B cell (primary cell): ENCODE data around the gene CCDC170. TPM values are rescaled to one million over a fixed set of nuclear protein-coding genes. Genes with fewer than 3 reads are reported as not detected.
"Not testable (repeated sequence)": the region's sequence is repeated elsewhere in the genome, so short reads cannot be mapped to it uniquely, and the experiment has no call there.

ENCODE experiments used
- ATAC-seq: fragments of 200-7000 bp; cut with Tn5 transposase; one replicate; pipeline ENCODE4 v1.10.0; 2021; ENCODE audit warnings: low read depth, mild to moderate bottlenecking, moderate number of reproducible peaks, moderate library complexity
- CTCF ChIA-PET: fragments of 350-600 bp; sonication (Branson Sonifier 250); formaldehyde crosslinking; loops from one replicate; lab custom pipeline; 2021; ENCODE audit warnings: antibody characterized with exemption, inconsistent platforms; lab: Charles Lee
- POLR2A ChIA-PET: fragments of 350-600 bp; sonication (Branson Sonifier 250); formaldehyde crosslinking; loops from one replicate; lab custom pipeline; 2021; ENCODE audit warnings: antibody characterized with exemption; lab: Charles Lee
- DNase-seq: peaks from one replicate; pipeline ENCODE4 v3.0.0; 2013
- H2AFZ ChIP-seq: 2 replicates; pipeline ENCODE4 v1.6.1; 2012; ENCODE audit warnings: mild to moderate bottlenecking, low read depth, low read length; ENCODE audit not compliant: insufficient read depth, poor library complexity, severe bottlenecking
- H3K27ac ChIP-seq, 2 donors: 1 replicate in 1 of 2; 2 replicates in 1 of 2; pipeline ENCODE4 v1.5.1; 2012 to 2013; ENCODE audit warnings: low read length in 2 of 2, mild to moderate bottlenecking in 2 of 2, moderate library complexity in 1 of 2
- H3K27me3 ChIP-seq, 4 experiments: fragments of 200-600 bp in 1 of 4; sonication (generic) in 1 of 4; replicated peaks in 1 of 4; 1 replicate in 2 of 4; 2 replicates in 2 of 4; pipeline versions ENCODE4 v1.6.1 to v1.7.0; 2013 to 2016; ENCODE audit warnings: low read length in 3 of 4, mild to moderate bottlenecking in 2 of 4, mixed read lengths in 1 of 4, moderate library complexity in 1 of 4; ENCODE audit not compliant: insufficient read depth in 4 of 4, control insufficient read depth in 3 of 4; ENCODE audit errors: control extremely low read depth in 1 of 4
- H3K36me3 ChIP-seq, 2 experiments: replicated peaks in 1 of 2; 1 replicate in 1 of 2; 2 replicates in 1 of 2; pipeline versions ENCODE4 v1.6.1 to v1.7.1; 2013; ENCODE audit warnings: low read length in 1 of 2; ENCODE audit not compliant: insufficient read depth in 2 of 2, control insufficient read depth in 1 of 2; ENCODE audit errors: control extremely low read depth in 1 of 2, extremely low read depth in 1 of 2
- H3K4me1 ChIP-seq, 2 donors: fragments of 200-600 bp in 1 of 2; sonication (generic) in 1 of 2; 1 replicate in 1 of 2; 2 replicates in 1 of 2; pipeline versions ENCODE4 v1.5.1 to v1.6.1; 2013 to 2017; ENCODE audit warnings: low read length in 2 of 2; ENCODE audit not compliant: control insufficient read depth in 2 of 2, insufficient read depth in 2 of 2
- H3K4me2 ChIP-seq: replicated peaks from 2 replicates; pipeline ENCODE3; 2012; ENCODE audit warnings: mild to moderate bottlenecking, low read depth, low read length; ENCODE audit not compliant: poor library complexity, severe bottlenecking
- H3K4me3 ChIP-seq, 5 experiments: fragments of 200-600 bp in 1 of 5; sonication (generic) in 1 of 5; 1 replicate in 3 of 5; 2 replicates in 2 of 5; pipeline versions ENCODE4 v1.5.1 to v1.7.0; 2011 to 2016; ENCODE audit warnings: low read length in 4 of 5, mild to moderate bottlenecking in 4 of 5, low read depth in 2 of 5, control low read depth in 1 of 5, moderate library complexity in 1 of 5; ENCODE audit not compliant: insufficient read depth in 1 of 5; ENCODE audit errors: control extremely low read depth in 1 of 5, extremely low read depth in 1 of 5
- H3K79me2 ChIP-seq: fragments of 200-600 bp; sonication (generic); one replicate; pipeline ENCODE4 v1.6.0; 2016; ENCODE audit warnings: low read length; ENCODE audit not compliant: control insufficient read depth, insufficient read depth
- H3K9ac ChIP-seq: fragments of 200-600 bp; sonication (generic); 2 replicates; pipeline ENCODE4 v1.6.1; 2017; ENCODE audit warnings: mild to moderate bottlenecking, low read length, moderate library complexity
- H3K9me3 ChIP-seq, 3 donors: one replicate each; pipeline versions ENCODE4 v1.6.1 to v1.7.1; 2013; ENCODE audit warnings: low read length in 2 of 3; ENCODE audit not compliant: control insufficient read depth in 2 of 3, insufficient read depth in 1 of 3; ENCODE audit errors: control extremely low read depth in 1 of 3
- H4K20me1 ChIP-seq: 2 replicates; pipeline ENCODE4 v1.6.0; 2012; ENCODE audit warnings: mild to moderate bottlenecking, low read length; ENCODE audit not compliant: insufficient read depth, control insufficient read depth, poor library complexity, severe bottlenecking
- H3K27ac Mint-ChIP-seq: one replicate; pipeline ENCODE4 v1.8.0; 2021; ENCODE audit warnings: mixed read lengths
- H3K27me3 Mint-ChIP-seq: one replicate; pipeline ENCODE4 v1.8.0; 2021; ENCODE audit warnings: mixed read lengths
- H3K4me1 Mint-ChIP-seq: one replicate; pipeline ENCODE4 v1.8.0; 2021; ENCODE audit warnings: mixed read lengths
- H3K4me3 Mint-ChIP-seq: one replicate; pipeline ENCODE4 v1.8.0; 2021; ENCODE audit warnings: mixed read lengths
- H3K9me3 Mint-ChIP-seq: one replicate; pipeline ENCODE4 v1.8.0; 2022; ENCODE audit warnings: mixed read lengths; ENCODE audit not compliant: insufficient read depth
- EZH2 ChIP-seq: IDR thresholded peaks from 2 replicates; pipeline ENCODE4 v1.6.1; 2012; ENCODE audit warnings: borderline replicate concordance, low read depth, mild to moderate bottlenecking, moderate library complexity, low read length; ENCODE audit not compliant: insufficient read depth, poor library complexity, severe bottlenecking
- WGBS: methylation state at CpG from one replicate; pipeline ENCODE4 v1.1.5; 2013; ENCODE audit warnings: missing lambda C conversion rate; ENCODE audit not compliant: insufficient coverage; 5-methylcytosine and 5-hydroxymethylcytosine counted together
- intact Hi-C: fragments of 100-400 bp; cut with micrococcal nuclease; formaldehyde crosslinking; loops from one replicate; pipeline ENCODE4 v1.10.0; 2022
- polyA plus RNA-seq: library from polyadenylated mRNA; depleted of rRNA; stranded (reverse); fragments of >200 nt; gene quantifications from 2 replicates; pipeline ENCODE4 v1.2.3, GENCODE V29; 2012
- total RNA-seq, 2 donors: library from RNA; stranded (reverse); fragments of 120-200 nt in 1 of 2; gene quantifications; 1 replicate in 1 of 2; 2 replicates in 1 of 2; pipeline versions ENCODE4 v1.2.3 to v1.2.4, GENCODE V29; 2013 to 2022
- TF ChIP-seq, protein P1 (sequence below): fragments of 200-600 bp; IDR thresholded peaks from one replicate; pipeline ENCODE4 v1.8.0; 2022; ENCODE audit warnings: antibody characterized with exemption, mild to moderate bottlenecking

The CCDC170 gene
- total and polyA plus RNA-seq, 2 donors (not counting 1 experiment from before 2014, with no cell fraction given), result 0.01 TPM; not detected in 1

DNA sequence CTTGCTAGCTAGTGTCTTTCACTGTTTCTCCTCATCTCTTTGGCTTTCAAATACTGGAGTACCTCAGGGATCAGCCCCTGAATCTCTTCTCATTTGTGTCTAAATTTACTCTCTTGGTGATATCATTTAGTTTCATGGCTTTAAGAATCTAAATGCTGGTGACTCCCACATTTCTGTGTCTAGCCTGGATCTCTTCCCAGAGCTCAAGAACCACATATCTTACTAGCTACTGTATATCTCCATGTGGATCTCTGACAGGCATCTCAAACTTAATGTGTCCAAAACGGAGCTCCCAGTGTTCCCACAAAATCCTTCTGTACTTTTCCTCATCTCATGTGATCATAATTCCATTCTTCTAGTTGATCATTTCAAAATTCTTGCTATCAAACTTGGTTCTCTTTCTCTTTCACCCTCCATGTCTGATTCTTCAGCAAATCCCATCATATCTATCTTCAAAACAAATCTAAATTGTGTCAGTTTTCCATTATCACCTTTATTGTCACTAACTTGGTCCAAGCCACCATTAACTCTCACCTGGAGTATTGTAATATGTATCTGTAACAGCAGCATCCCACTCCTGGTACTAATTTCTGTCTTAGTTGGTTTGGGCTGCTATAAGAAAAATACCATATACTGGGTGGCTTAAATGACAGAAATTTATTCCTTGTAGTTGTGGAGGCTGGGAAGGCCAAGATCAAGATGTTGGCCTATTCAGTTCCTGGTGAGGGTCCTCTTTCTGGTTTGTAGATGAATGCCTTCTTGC lies 45.9 kb downstream of the CCDC170 start:
- Mint-ChIP-seq H3K27ac (no peak overlapping the region), H3K27me3 (peaks cover 9% of the 10 kb centered on the region), H3K4me1 (no peaks in the 10 kb centered on the region), H3K4me3 (no peak overlapping the region), H3K9me3 (peaks cover 7% of the 10 kb centered on the region)
- WGBS, result 54% methylated on average over 1 of the region's 1 CpG
- ATAC-seq (no peak), DNase-seq (no peak)
- intact Hi-C loops, result no loop called here
- H3K27me3 ChIP-seq, result no peaks in the 10 kb centered on the region
- no peak overlapping the region for H2AFZ ChIP-seq
- peaks cover 0 to 13% (median 11%) of the 10 kb centered on the region in 3 donors for H3K9me3 ChIP-seq
- H3K4me1 ChIP-seq, result no peaks in the 10 kb centered on the region
- H3K36me3 ChIP-seq, result no peaks in the 10 kb centered on the region
- H4K20me1 ChIP-seq, result no peaks in the 10 kb centered on the region
- no peak overlapping the region for H3K9ac ChIP-seq
- POLR2A ChIA-PET, result no interaction called here
- no peak overlapping the region for H3K4me3 ChIP-seq
- H3K4me2 ChIP-seq, result no peak overlapping the region
- CTCF ChIA-PET, result no interaction called here
- H3K79me2 ChIP-seq, result no peaks in the 10 kb centered on the region
- no peak overlapping the region for H3K27ac ChIP-seq
- TF ChIP-seq, protein P1, sequence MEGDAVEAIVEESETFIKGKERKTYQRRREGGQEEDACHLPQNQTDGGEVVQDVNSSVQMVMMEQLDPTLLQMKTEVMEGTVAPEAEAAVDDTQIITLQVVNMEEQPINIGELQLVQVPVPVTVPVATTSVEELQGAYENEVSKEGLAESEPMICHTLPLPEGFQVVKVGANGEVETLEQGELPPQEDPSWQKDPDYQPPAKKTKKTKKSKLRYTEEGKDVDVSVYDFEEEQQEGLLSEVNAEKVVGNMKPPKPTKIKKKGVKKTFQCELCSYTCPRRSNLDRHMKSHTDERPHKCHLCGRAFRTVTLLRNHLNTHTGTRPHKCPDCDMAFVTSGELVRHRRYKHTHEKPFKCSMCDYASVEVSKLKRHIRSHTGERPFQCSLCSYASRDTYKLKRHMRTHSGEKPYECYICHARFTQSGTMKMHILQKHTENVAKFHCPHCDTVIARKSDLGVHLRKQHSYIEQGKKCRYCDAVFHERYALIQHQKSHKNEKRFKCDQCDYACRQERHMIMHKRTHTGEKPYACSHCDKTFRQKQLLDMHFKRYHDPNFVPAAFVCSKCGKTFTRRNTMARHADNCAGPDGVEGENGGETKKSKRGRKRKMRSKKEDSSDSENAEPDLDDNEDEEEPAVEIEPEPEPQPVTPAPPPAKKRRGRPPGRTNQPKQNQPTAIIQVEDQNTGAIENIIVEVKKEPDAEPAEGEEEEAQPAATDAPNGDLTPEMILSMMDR, result no peak
- TF ChIP-seq EZH2, result no peak

- Histone ChIP-seq H3K36me3 (no peaks in the 10 kb centered on the region), H2AFZ (no peak overlapping the region), H3K4me1 (no peaks in the 10 kb centered on the region), H3K4me3 (no peak overlapping the region), H3K9me3 (peaks cover 0 to 11% (median 8%) of the 10 kb centered on the region in 3 donors), H3K27ac (no peak overlapping the region), H4K20me1 (no peaks in the 10 kb centered on the region), H3K27me3 (no peaks in the 10 kb centered on the region), H3K9ac (no peak overlapping the region), H3K4me2 (no peak overlapping the region), H3K79me2 (no peaks in the 10 kb centered on the region)
- 64% methylated on average over 1 of the region's 1 CpG for WGBS
- Mint-ChIP-seq H3K27me3 (peaks cover 12% of the 10 kb centered on the region), H3K4me3 (no peak overlapping the region), H3K4me1 (no peaks in the 10 kb centered on the region), H3K27ac (no peak overlapping the region), H3K9me3 (peaks cover 3% of the 10 kb centered on the region)
- ATAC-seq (no peak), DNase-seq (no peak)
- POLR2A ChIA-PET, result no interaction called here
- CTCF ChIA-PET, result no interaction called here
- TF ChIP-seq EZH2, result no peak
- TF ChIP-seq, protein P1, result no peak
- intact Hi-C loops, result no loop called here
These were observed 50.6 kb downstream of the CCDC170 start for GRCh38 chr6:151544453-151544852.

- H3K9me3 Mint-ChIP-seq, POLR2A ChIA-PET, H3K9me3 ChIP-seq, H3K36me3 ChIP-seq, H3K27ac ChIP-seq, H2AFZ ChIP-seq, H3K27me3 ChIP-seq, CTCF ChIA-PET, intact Hi-C loops, H3K79me2 ChIP-seq, H3K4me2 ChIP-seq, H3K4me3 ChIP-seq, H4K20me1 ChIP-seq, DNase-seq, H3K4me1 ChIP-seq, H3K27ac Mint-ChIP-seq, H3K9ac ChIP-seq, H3K4me1 Mint-ChIP-seq, H3K4me3 Mint-ChIP-seq, ATAC-seq: not testable (repeated sequence)
- WGBS, result 63% methylated on average over 1 of the region's 6 CpGs
- peaks cover 12% of the 10 kb centered on the region for H3K27me3 Mint-ChIP-seq
These were observed 51.1 kb downstream of the CCDC170 start for GRCh38 chr6:151544884-151545283.
